Neural cell (in vitro differentiated cells): ENCODE measurements around the gene YIPF4. TPM values are rescaled to one million over a fixed set of nuclear protein-coding genes. Genes with fewer than 3 reads are reported as not detected.

Source experiments
- H2AFZ ChIP-seq: fragments of 200-600, 300-800 bp; sonication (generic), shearing (Covaris generic); 2 replicates; pipeline ENCODE4 v1.6.0; 2014; ENCODE audit warnings: low read depth, mild to moderate bottlenecking, antibody characterized with exemption, low read length, moderate library complexity
- H3F3A ChIP-seq: fragments of 200-600 bp; shearing (Covaris generic); 2 replicates; pipeline ENCODE4 v1.6.1; 2016; ENCODE audit warnings: mild to moderate bottlenecking, moderate library complexity, mixed read lengths, antibody characterized with exemption, low read length; ENCODE audit not compliant: insufficient read depth, poor library complexity, severe bottlenecking
- H3K27ac ChIP-seq: fragments of 200-600, 300-800 bp; sonication (generic), shearing (Covaris generic); 2 replicates; pipeline ENCODE4 v1.5.1; 2014; ENCODE audit warnings: mild to moderate bottlenecking, low read length, moderate library complexity
- H3K27me3 ChIP-seq: fragments of 300-800, 200-600 bp; sonication (generic), shearing (Covaris generic); 2 replicates; pipeline ENCODE4 v1.6.0; 2014; ENCODE audit warnings: mild to moderate bottlenecking, low read depth, low read length, moderate library complexity; ENCODE audit not compliant: insufficient read depth
- H3K36me3 ChIP-seq: fragments of 300-800, 200-600 bp; sonication (generic), shearing (Covaris generic); 2 replicates; pipeline ENCODE4 v1.5.1; 2014; ENCODE audit warnings: mild to moderate bottlenecking, antibody characterized with exemption, low read length, moderate library complexity; ENCODE audit not compliant: insufficient read depth
- H3K4me2 ChIP-seq: fragments of 300-800, 200-600 bp; sonication (generic), shearing (Covaris generic); 2 replicates; pipeline ENCODE4 v1.6.0; 2014; ENCODE audit warnings: mild to moderate bottlenecking, low read length
- H3K4me3 ChIP-seq: fragments of 300-800, 200-600 bp; sonication (generic), shearing (Covaris generic); 2 replicates; pipeline ENCODE4 v1.5.1; 2014; ENCODE audit warnings: mild to moderate bottlenecking, low read length, moderate library complexity
- H3K79me2 ChIP-seq: fragments of 200-600 bp; shearing (Covaris generic); replicated peaks from 2 replicates; pipeline ENCODE4 v1.6.0; 2014; ENCODE audit warnings: mild to moderate bottlenecking, low read length, moderate library complexity; ENCODE audit not compliant: insufficient read depth
- H3K9ac ChIP-seq: fragments of 300-800, 200-600 bp; sonication (generic), shearing (Covaris generic); 2 replicates; pipeline ENCODE4 v1.6.1; 2016; ENCODE audit warnings: mild to moderate bottlenecking, low read length, mixed read lengths
- H3K9me2 ChIP-seq: fragments of 200-600 bp; shearing (Covaris generic); 2 replicates; pipeline ENCODE4 v1.6.1; 2016; ENCODE audit warnings: mild to moderate bottlenecking, low read length, mixed read lengths; ENCODE audit not compliant: insufficient read depth
- H3K9me3 ChIP-seq: fragments of 200-600, 300-800 bp; sonication (generic), shearing (Covaris generic); 2 replicates; pipeline ENCODE4 v1.6.1; 2016; ENCODE audit warnings: mild to moderate bottlenecking, mixed run types, low read length, moderate library complexity, mixed read lengths
- H4K20me1 ChIP-seq: fragments of 200-600 bp; shearing (Covaris generic); 2 replicates; pipeline ENCODE4 v1.6.1; 2016; ENCODE audit warnings: mild to moderate bottlenecking, mixed run types; ENCODE audit not compliant: insufficient read depth
- EP300 ChIP-seq: fragments of 450-650 bp; conservative IDR thresholded peaks from 2 replicates; pipeline ENCODE4 v1.6.1; 2014; ENCODE audit warnings: antibody characterized with exemption, mild to moderate bottlenecking, moderate library complexity; ENCODE audit not compliant: poor library complexity, severe bottlenecking
- EZH2 ChIP-seq: fragments of 200-600, 300-800 bp; shearing (Covaris generic), sonication (generic); IDR thresholded peaks from 2 replicates; pipeline ENCODE4 v1.6.1; 2014; ENCODE audit warnings: antibody characterized with exemption, low read length, borderline replicate concordance, mild to moderate bottlenecking; ENCODE audit not compliant: insufficient read depth, poor library complexity, severe bottlenecking
- MXI1 ChIP-seq: fragments of 450-650 bp; conservative IDR thresholded peaks from 2 replicates; pipeline ENCODE4 v1.6.1; 2014; ENCODE audit warnings: antibody characterized with exemption, mild to moderate bottlenecking; ENCODE audit not compliant: poor library complexity, severe bottlenecking
- POLR2AphosphoS5 ChIP-seq: IDR thresholded peaks from 2 replicates; pipeline ENCODE4 v1.6.1; 2012
- RAD21 ChIP-seq: fragments of 450-650 bp; conservative IDR thresholded peaks from 2 replicates; pipeline ENCODE4 v1.6.1; 2014; ENCODE audit warnings: antibody characterized with exemption, mild to moderate bottlenecking, moderate library complexity
- SMC3 ChIP-seq: fragments of 450-650 bp; conservative IDR thresholded peaks from 2 replicates; pipeline ENCODE4 v1.6.1; 2014; ENCODE audit warnings: antibody characterized with exemption, mild to moderate bottlenecking, moderate library complexity; ENCODE audit not compliant: poor library complexity
- TAF1 ChIP-seq: IDR thresholded peaks from 2 replicates; pipeline ENCODE4 v1.6.1; 2012; ENCODE audit warnings: low read depth
- polyA plus RNA-seq: library from polyadenylated mRNA; depleted of rRNA; stranded (reverse); fragments of >200 nt; gene quantifications from 2 replicates; pipeline ENCODE4 v1.2.3, GENCODE V29; 2014
- TF ChIP-seq, protein P1 (sequence below): fragments of 450-650 bp; IDR thresholded peaks from 2 replicates; pipeline ENCODE4 v1.5.1; 2014; ENCODE audit warnings: antibody characterized with exemption, mild to moderate bottlenecking, moderate library complexity; ENCODE audit not compliant: poor library complexity, severe bottlenecking
- TF ChIP-seq, protein P2 (sequence below): IDR thresholded peaks from 2 replicates; pipeline ENCODE4 v1.6.1; 2012; ENCODE audit warnings: borderline replicate concordance

YIPF4 gene
- polyA plus RNA-seq, 1 donor from 2014 or later, result 33.5 TPM

DNA sequence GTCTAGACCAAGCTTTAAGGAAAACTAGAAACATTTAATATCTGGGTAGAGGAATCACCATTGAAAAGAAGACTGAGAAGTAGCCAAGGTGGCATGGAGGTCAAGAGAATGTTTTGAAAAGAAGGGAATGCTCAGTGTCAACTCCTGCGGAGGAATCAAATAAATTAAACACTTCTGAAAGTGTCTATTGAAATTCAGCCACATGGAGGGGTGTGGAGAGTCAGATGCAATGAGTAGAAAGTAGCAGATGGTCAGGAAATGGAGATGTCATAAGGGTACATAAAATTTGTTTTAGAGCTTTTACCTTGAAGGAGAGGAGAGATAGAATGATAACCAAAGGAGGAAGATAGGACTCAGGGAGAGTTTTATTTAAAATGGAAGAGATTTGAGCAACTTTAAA is 48.1 kb upstream of the YIPF4 start:
- Histone ChIP-seq H3K27ac (no peak overlapping the region), H3K27me3 (no peaks in the 10 kb centered on the region), H3F3A (no peaks in the 10 kb centered on the region), H3K9me3 (no peaks in the 10 kb centered on the region), H3K9me2 (no peaks in the 10 kb centered on the region), H3K79me2 (no peaks in the 10 kb centered on the region), H3K36me3 (no peaks in the 10 kb centered on the region), H3K4me3 (no peak overlapping the region), H3K4me2 (no peak overlapping the region), H2AFZ (no peak overlapping the region), H3K9ac (no peak overlapping the region), H4K20me1 (no peaks in the 10 kb centered on the region)
- TF ChIP-seq, protein P1, sequence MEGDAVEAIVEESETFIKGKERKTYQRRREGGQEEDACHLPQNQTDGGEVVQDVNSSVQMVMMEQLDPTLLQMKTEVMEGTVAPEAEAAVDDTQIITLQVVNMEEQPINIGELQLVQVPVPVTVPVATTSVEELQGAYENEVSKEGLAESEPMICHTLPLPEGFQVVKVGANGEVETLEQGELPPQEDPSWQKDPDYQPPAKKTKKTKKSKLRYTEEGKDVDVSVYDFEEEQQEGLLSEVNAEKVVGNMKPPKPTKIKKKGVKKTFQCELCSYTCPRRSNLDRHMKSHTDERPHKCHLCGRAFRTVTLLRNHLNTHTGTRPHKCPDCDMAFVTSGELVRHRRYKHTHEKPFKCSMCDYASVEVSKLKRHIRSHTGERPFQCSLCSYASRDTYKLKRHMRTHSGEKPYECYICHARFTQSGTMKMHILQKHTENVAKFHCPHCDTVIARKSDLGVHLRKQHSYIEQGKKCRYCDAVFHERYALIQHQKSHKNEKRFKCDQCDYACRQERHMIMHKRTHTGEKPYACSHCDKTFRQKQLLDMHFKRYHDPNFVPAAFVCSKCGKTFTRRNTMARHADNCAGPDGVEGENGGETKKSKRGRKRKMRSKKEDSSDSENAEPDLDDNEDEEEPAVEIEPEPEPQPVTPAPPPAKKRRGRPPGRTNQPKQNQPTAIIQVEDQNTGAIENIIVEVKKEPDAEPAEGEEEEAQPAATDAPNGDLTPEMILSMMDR, result no peak
- no peak for TF ChIP-seq SMC3
- TF ChIP-seq EP300, result no peak
- TF ChIP-seq POLR2AphosphoS5, result no peak
- no peak for TF ChIP-seq TAF1
- TF ChIP-seq, protein P2, sequence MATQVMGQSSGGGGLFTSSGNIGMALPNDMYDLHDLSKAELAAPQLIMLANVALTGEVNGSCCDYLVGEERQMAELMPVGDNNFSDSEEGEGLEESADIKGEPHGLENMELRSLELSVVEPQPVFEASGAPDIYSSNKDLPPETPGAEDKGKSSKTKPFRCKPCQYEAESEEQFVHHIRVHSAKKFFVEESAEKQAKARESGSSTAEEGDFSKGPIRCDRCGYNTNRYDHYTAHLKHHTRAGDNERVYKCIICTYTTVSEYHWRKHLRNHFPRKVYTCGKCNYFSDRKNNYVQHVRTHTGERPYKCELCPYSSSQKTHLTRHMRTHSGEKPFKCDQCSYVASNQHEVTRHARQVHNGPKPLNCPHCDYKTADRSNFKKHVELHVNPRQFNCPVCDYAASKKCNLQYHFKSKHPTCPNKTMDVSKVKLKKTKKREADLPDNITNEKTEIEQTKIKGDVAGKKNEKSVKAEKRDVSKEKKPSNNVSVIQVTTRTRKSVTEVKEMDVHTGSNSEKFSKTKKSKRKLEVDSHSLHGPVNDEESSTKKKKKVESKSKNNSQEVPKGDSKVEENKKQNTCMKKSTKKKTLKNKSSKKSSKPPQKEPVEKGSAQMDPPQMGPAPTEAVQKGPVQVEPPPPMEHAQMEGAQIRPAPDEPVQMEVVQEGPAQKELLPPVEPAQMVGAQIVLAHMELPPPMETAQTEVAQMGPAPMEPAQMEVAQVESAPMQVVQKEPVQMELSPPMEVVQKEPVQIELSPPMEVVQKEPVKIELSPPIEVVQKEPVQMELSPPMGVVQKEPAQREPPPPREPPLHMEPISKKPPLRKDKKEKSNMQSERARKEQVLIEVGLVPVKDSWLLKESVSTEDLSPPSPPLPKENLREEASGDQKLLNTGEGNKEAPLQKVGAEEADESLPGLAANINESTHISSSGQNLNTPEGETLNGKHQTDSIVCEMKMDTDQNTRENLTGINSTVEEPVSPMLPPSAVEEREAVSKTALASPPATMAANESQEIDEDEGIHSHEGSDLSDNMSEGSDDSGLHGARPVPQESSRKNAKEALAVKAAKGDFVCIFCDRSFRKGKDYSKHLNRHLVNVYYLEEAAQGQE, result no peak
- no peak for TF ChIP-seq MXI1
- no peak for TF ChIP-seq RAD21
- TF ChIP-seq EZH2, result no peak

GRCh38 chr2:32231959-32232358 is 45.7 kb upstream of the YIPF4 start:
- no peaks in the 10 kb centered on the region for H3F3A ChIP-seq
- H3K9me3 ChIP-seq, result no peaks in the 10 kb centered on the region
- H3K9me2 ChIP-seq, result no peaks in the 10 kb centered on the region
- no peak overlapping the region for H3K9ac ChIP-seq
- no peaks in the 10 kb centered on the region for H4K20me1 ChIP-seq
- no peak overlapping the region for H3K27ac ChIP-seq
- no peaks in the 10 kb centered on the region for H3K36me3 ChIP-seq
- no peaks in the 10 kb centered on the region for H3K27me3 ChIP-seq
- no peaks in the 10 kb centered on the region for H3K79me2 ChIP-seq
- H3K4me3 ChIP-seq, result no peak overlapping the region
- H2AFZ ChIP-seq, result no peak overlapping the region
- H3K4me2 ChIP-seq, result no peak overlapping the region
- TF ChIP-seq, protein P2, result no peak
- TF ChIP-seq POLR2AphosphoS5 (no peak), SMC3 (no peak), RAD21 (no peak), EP300 (no peak), TAF1 (no peak), MXI1 (no peak)
- TF ChIP-seq, protein P1, result no peak
